HG03159 (cell line): ENCODE data around the gene MBNL3.

Source experiments
- ATAC-seq: cut with Tn5 transposase; IDR thresholded peaks from one replicate; pipeline ENCODE4 v1.9.1; 2021; ENCODE audit warnings: mild to moderate bottlenecking, moderate library complexity; ENCODE audit not compliant: unreplicated experiment

The MBNL3 gene

GRCh38 chrX:132488819-132489577 lies at the start of gene MBNL3:
Gene MBNL3, minus strand, starts transcription at chrX:132489038. Its CDS starts 49,427 bp downstream, at chrX:132439611.
- ATAC-seq, result peak; percentile 47

- no peak for ATAC-seq
Measured at GRCh38 chrX:132533409-132533808, 44.6 kb upstream of the MBNL3 start.

GRCh38 chrX:132532913-132533312 lies 44.1 kb upstream of the MBNL3 start:
- no peak for ATAC-seq

GRCh38 chrX:132532097-132532496 lies 43.3 kb upstream of the MBNL3 start:
- ATAC-seq, result no peak

GRCh38 chrX:132520792-132521191 lies 32.0 kb upstream of the MBNL3 start:
- no peak for ATAC-seq

- ATAC-seq, result no peak
Measured at GRCh38 chrX:132520213-132520612, 31.4 kb upstream of the MBNL3 start.

- ATAC-seq, result no peak
Measured at GRCh38 chrX:132518401-132518800, 29.6 kb upstream of the MBNL3 start.

- no peak for ATAC-seq
Measured at GRCh38 chrX:132508834-132509233, 20.0 kb upstream of the MBNL3 start.

- ATAC-seq, result no peak
Measured at GRCh38 chrX:132505116-132505515, 16.3 kb upstream of the MBNL3 start.

GRCh38 chrX:132504417-132504816 lies 15.6 kb upstream of the MBNL3 start:
- ATAC-seq, result no peak

- no peak for ATAC-seq
Measured at GRCh38 chrX:132501606-132502005, 12.8 kb upstream of the MBNL3 start.

- ATAC-seq, result no peak
Measured at GRCh38 chrX:132497432-132497831, 8.6 kb upstream of the MBNL3 start.

- ATAC-seq, result no peak
Measured at GRCh38 chrX:132493095-132493494, 4.3 kb upstream of the MBNL3 start.

GRCh38 chrX:132491191-132491590 lies 2.4 kb upstream of the MBNL3 start:
- ATAC-seq, result peak; percentile 48

GRCh38 chrX:132489578-132490419 lies 961 bp upstream of the MBNL3 start:
- peak; percentile 38 for ATAC-seq

GRCh38 chrX:132488180-132488705 lies 595 bp downstream of the MBNL3 start:
- no peak for ATAC-seq

- ATAC-seq, result no peak
Measured at GRCh38 chrX:132486599-132487178, 2.1 kb downstream of the MBNL3 start.

- ATAC-seq, result no peak
Measured at GRCh38 chrX:132483951-132484350, 4.9 kb downstream of the MBNL3 start.

GRCh38 chrX:132483488-132483887 lies 5.3 kb downstream of the MBNL3 start:
- no peak for ATAC-seq

GRCh38 chrX:132482632-132483031 lies 6.2 kb downstream of the MBNL3 start:
- ATAC-seq, result no peak

GRCh38 chrX:132481449-132481848 lies 7.4 kb downstream of the MBNL3 start:
- no peak for ATAC-seq
